SH-SY5Y (cell line): ENCODE results near the gene TXNDC15.

Experiments used
- GATA2 ChIP-seq: IDR thresholded peaks from 2 replicates; pipeline ENCODE4 v1.6.1; 2011; ENCODE audit warnings: mild to moderate bottlenecking, low read depth, low read length
- GATA3 ChIP-seq: IDR thresholded peaks from 2 replicates; pipeline ENCODE4 v1.6.1; 2011; ENCODE audit warnings: low read depth, mild to moderate bottlenecking, low read length, moderate library complexity

- no peak for TF ChIP-seq GATA2
- no peak for TF ChIP-seq GATA3
Measured at GRCh38 chr5:134943547-134943946, 69.4 kb downstream of the TXNDC15 start.
